Sigmoid colon (tissue), 7 donors: Measurements from ENCODE around the gene GSN. TPM values are rescaled to one million over a fixed set of nuclear protein-coding genes. Genes with fewer than 3 reads are reported as not detected.

ENCODE experiments used
- DNase-seq: peaks from one replicate; pipeline ENCODE4 v3.0.0-alpha.2; 2019
- H3K27ac ChIP-seq, 4 donors: fragments of 200-600 bp; sonication (generic); one replicate each; pipeline ENCODE4 v1.5.1; 2016 to 2019; ENCODE audit warnings: mild to moderate bottlenecking in 1 of 4
- H3K27me3 ChIP-seq, 3 donors: fragments of 200-600 bp; sonication (generic); one replicate each; pipeline ENCODE4 v1.5.1; 2019; ENCODE audit warnings: mild to moderate bottlenecking in 1 of 3
- H3K36me3 ChIP-seq, 4 donors: fragments of 200-600 bp; sonication (generic); one replicate each; pipeline ENCODE4 v1.5.1; 2016 to 2019
- H3K4me1 ChIP-seq, 4 donors: fragments of 200-600 bp; sonication (generic); one replicate each; pipeline ENCODE4 v1.5.1; 2017 to 2019
- H3K4me3 ChIP-seq, 4 donors: fragments of 200-600 bp; sonication (generic); one replicate each; pipeline ENCODE4 v1.5.1; 2017 to 2019; ENCODE audit warnings: mild to moderate bottlenecking in 2 of 4, moderate library complexity in 1 of 4
- H3K9me3 ChIP-seq, 4 donors: fragments of 200-600 bp in 3 of 4; sonication (generic) in 3 of 4; one replicate each; pipeline versions ENCODE4 v1.5.1 to v1.6.1; 2013 to 2019
- EP300 ChIP-seq, 4 donors: sonication (generic); formaldehyde crosslinking; IDR thresholded peaks; one replicate each; pipeline ENCODE4 v1.6.1; 2017; ENCODE audit warnings: antibody characterized with exemption in 4 of 4
- POLR2A ChIP-seq, 2 donors: fragments of 450-650 bp; IDR thresholded peaks; one replicate each; pipeline ENCODE4 v1.6.1; 2016; ENCODE audit warnings: antibody characterized with exemption in 2 of 2, mild to moderate bottlenecking in 2 of 2, moderate library complexity in 2 of 2
- POLR2AphosphoS5 ChIP-seq, 4 donors: sonication (generic); formaldehyde crosslinking; IDR thresholded peaks; one replicate each; pipeline ENCODE4 v1.6.1; 2017; ENCODE audit warnings: antibody characterized with exemption in 4 of 4
- WGBS, 2 donors: extraction: QIAGEN DNeasy Blood & Tissue Kit; methylation state at CpG; one replicate each; pipeline ENCODE4 v1.1.7; 2013; 5-methylcytosine and 5-hydroxymethylcytosine counted together
- intact Hi-C: fragments of 100-400 bp; cut with DNase I; formaldehyde crosslinking; loops from one replicate; pipeline ENCODE4 v1.15.1; 2023
- polyA plus RNA-seq, 3 donors: library from polyadenylated mRNA; stranded (reverse); fragments of 200-250 nt; gene quantifications; one replicate each; pipeline ENCODE4 v1.2.3, GENCODE V29; 2013
- total RNA-seq, 4 donors: library from RNA; depleted of rRNA; stranded (reverse); fragments of >200 nt; gene quantifications; one replicate each; pipeline ENCODE4 v1.1.0, GENCODE V29; 2016
- TF ChIP-seq, protein P1 (sequence below), 4 experiments: fragments of 450-650 bp in 3 of 4; fragments of 200-600 bp in 1 of 4; IDR thresholded peaks; one replicate each; pipeline ENCODE4 v1.5.1; 2016 to 2019; ENCODE audit warnings: antibody characterized with exemption in 4 of 4, mild to moderate bottlenecking in 3 of 4, moderate library complexity in 2 of 4
- donor health status: healthy with polysubstance abuse.
- donor health status: Bipolar disorder and iron deficiency.
- donor health status: healthy.

The GSN gene
- total and polyA plus RNA-seq, 7 donors, result 333 to 2,826 (median 1,610) TPM

DNA sequence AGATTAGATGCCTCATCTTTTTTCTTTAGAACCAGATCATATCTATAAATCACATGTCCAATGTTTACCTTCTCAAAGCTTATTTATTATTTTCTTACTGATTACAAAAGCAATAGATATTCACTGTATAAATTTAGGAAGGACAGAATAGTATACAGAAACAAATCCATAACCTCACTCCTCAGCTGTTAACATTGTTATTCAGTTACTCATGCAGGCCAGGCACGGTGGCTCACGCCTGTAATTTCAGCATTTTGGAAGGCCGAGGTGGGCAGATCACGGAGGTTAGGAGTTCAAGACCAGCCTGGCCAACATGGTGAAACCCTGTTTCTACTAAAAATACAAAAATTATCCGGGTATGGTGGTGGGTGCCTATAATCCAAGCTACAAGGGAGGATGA lies 86.8 kb downstream of the GSN start:
- Histone ChIP-seq H3K4me1 (peaks cover 0 to 100% (median 89%) of the 10 kb centered on the region in 4 donors), H3K27ac (peak overlapping the region; percentile 65 to 99 (median 84)), H3K36me3 (peaks cover 10 to 57% (median 27%) of the 10 kb centered on the region in 4 donors), H3K4me3 (no peak overlapping the region), H3K27me3 (no peaks in the 10 kb centered on the region), H3K9me3 (no peaks in the 10 kb centered on the region)
- no peak for DNase-seq
- TF ChIP-seq POLR2A (IDR thresholded peaks at IDR 0.05) (no peak), EP300 (IDR thresholded peaks at IDR 0.05) (no peak), POLR2AphosphoS5 (IDR thresholded peaks at IDR 0.05) (no peak)
- TF ChIP-seq, protein P1, sequence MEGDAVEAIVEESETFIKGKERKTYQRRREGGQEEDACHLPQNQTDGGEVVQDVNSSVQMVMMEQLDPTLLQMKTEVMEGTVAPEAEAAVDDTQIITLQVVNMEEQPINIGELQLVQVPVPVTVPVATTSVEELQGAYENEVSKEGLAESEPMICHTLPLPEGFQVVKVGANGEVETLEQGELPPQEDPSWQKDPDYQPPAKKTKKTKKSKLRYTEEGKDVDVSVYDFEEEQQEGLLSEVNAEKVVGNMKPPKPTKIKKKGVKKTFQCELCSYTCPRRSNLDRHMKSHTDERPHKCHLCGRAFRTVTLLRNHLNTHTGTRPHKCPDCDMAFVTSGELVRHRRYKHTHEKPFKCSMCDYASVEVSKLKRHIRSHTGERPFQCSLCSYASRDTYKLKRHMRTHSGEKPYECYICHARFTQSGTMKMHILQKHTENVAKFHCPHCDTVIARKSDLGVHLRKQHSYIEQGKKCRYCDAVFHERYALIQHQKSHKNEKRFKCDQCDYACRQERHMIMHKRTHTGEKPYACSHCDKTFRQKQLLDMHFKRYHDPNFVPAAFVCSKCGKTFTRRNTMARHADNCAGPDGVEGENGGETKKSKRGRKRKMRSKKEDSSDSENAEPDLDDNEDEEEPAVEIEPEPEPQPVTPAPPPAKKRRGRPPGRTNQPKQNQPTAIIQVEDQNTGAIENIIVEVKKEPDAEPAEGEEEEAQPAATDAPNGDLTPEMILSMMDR (IDR thresholded peaks at IDR 0.05), result no peak
- whole genome bisulfite sequencing, 2 donors, result 64 to 82% methylated on average over 5 of the region's 5 CpGs
- intact Hi-C loops, result no loop called here

DNA sequence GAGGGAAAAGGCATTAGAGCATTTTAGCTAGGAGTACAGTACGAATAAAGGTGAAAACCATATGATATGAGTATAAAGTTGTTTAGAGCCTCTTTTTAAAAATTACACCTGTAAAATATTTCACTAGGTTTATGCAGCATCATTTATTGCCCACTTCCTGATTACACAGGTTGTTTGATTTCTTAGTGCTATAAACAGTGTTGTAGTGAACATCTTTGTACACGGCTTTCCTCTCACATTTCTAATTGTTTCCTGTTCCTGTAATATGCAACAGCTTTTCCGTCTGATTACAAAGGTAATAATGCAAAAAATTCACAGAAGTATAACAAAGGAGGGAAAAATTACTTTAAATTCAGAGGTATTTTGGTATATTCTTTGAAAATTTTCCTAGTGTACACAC lies 89.0 kb downstream of the GSN start:
- intact Hi-C loops, result no loop called here
- 11 to 42% methylated on average over 3 of the region's 3 CpGs for WGBS, 2 donors
- H3K27me3 ChIP-seq, result no peaks in the 10 kb centered on the region
- H3K27ac ChIP-seq, result peak overlapping the region; percentile 65 to 99 (median 84)
- peaks cover 0 to 100% (median 86%) of the 10 kb centered on the region in 4 donors for H3K4me1 ChIP-seq
- no peaks in the 10 kb centered on the region for H3K9me3 ChIP-seq
- H3K4me3 ChIP-seq, result no peak overlapping the region
- DNase-seq, result no peak
- TF ChIP-seq EP300 (IDR thresholded peaks at IDR 0.05) (no peak), POLR2AphosphoS5 (IDR thresholded peaks at IDR 0.05) (no peak), POLR2A (IDR thresholded peaks at IDR 0.05) (no peak)
- TF ChIP-seq, protein P1 (IDR thresholded peaks at IDR 0.05), result no peak
- peaks cover 10 to 47% (median 27%) of the 10 kb centered on the region in 4 donors for H3K36me3 ChIP-seq

DNA sequence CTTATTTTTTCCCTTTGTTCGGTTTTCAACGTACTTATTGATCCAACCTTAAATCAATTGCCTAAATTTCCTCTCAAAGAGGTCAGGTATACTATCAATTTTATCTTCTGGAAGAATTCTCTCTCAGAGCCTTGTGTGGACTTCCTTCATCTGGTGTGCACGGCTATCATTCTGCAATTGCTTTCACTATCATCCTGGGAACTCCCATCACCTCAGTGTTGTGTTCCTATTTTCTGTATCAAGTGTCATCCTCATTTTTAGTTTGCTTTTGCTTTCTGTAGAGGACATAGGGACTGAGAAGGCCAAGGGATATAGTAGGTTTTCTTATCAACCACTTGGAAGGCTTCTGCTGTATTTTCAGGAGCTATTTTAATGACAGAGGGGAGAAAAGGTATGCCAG lies 90.8 kb downstream of the GSN start:
- peaks cover 0 to 100% (median 88%) of the 10 kb centered on the region in 4 donors for H3K4me1 ChIP-seq
- no peak for TF ChIP-seq POLR2AphosphoS5 (IDR thresholded peaks at IDR 0.05)
- no peak for TF ChIP-seq EP300 (IDR thresholded peaks at IDR 0.05)
- TF ChIP-seq, protein P1 (IDR thresholded peaks at IDR 0.05), result no peak
- TF ChIP-seq POLR2A (IDR thresholded peaks at IDR 0.05), result no peak
- intact Hi-C loops, result no loop called here
- H3K27ac ChIP-seq, result peak overlapping the region; percentile 53 to 99 (median 96)
- no peaks in the 10 kb centered on the region for H3K27me3 ChIP-seq
- H3K9me3 ChIP-seq, result no peaks in the 10 kb centered on the region
- H3K36me3 ChIP-seq, result peaks cover 6 to 29% (median 13%) of the 10 kb centered on the region in 4 donors
- no peak for DNase-seq
- no peak overlapping the region for H3K4me3 ChIP-seq
- 57 to 69% methylated on average over 3 of the region's 3 CpGs for WGBS, 2 donors

DNA sequence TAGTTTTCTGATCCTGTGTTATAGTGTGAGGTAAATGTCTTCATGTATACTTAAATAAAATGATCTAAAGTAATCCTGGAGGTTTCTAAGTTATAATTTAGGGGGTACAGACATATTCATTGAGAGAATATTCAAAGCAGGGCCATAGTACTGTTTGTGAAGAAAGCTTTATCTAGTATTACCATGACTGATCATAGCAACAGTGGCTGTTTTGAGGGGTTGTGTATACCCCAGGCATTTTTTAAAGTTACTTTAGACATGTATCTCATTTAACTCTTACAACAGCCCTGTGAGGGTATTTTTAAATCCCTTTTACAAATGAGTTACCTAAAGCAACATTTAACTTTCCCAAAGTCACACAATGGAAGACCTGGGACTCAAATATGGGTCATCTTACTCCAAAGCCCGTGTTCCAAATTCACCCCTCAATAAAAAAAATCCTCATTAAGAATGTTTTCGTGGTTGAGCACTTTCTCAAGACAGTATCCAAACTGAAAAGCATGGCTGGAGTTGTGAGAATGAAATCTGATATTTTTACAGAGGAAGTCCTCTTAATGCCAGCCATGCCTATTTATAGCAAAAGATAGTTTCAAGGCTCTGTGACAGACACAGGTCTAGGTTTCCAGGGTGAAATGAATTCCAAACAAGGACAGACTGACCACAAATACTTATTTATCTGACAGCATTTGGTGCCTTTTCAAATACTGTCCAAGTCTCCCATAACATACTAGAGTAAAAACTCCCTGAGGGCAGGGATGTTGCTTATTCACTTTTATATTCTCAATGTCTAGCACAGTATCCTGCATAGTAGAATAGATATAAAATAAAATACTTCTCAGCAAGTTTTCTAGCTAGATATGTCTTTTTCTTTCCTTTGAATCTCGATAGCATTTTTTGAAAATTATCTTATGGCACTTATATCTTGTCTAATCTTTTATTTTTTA lies 91.7 kb downstream of the GSN start:
- no peak for TF ChIP-seq EP300 (IDR thresholded peaks at IDR 0.05)
- no peak for TF ChIP-seq POLR2A (IDR thresholded peaks at IDR 0.05)
- TF ChIP-seq POLR2AphosphoS5 (IDR thresholded peaks at IDR 0.05), result no peak
- TF ChIP-seq, protein P1 (IDR thresholded peaks at IDR 0.05), result no peak
- 78 to 86% methylated on average over 3 of the region's 3 CpGs for WGBS, 2 donors
- Histone ChIP-seq H3K9me3 (no peaks in the 10 kb centered on the region), H3K4me3 (no peak overlapping the region), H3K27ac (peak overlapping the region; percentile 53 to 99 (median 96)), H3K4me1 (peaks cover 0 to 100% (median 88%) of the 10 kb centered on the region in 4 donors), H3K36me3 (peaks cover 0 to 20% (median 5%) of the 10 kb centered on the region in 4 donors), H3K27me3 (no peaks in the 10 kb centered on the region)
- intact Hi-C loops, result no loop called here
- no peak for DNase-seq
